DND-41 (cell line): ENCODE data around the gene MSH4.

Source experiments
- ATAC-seq: fragments of 200-7000 bp; cut with Tn5 transposase; 3 replicates; pipeline ENCODE4 v1.9.1; 2021; ENCODE audit warnings: low read depth; ENCODE audit not compliant: insufficient read depth
- DNase-seq: peaks from one replicate; pipeline ENCODE4 v3.0.0-alpha.2; 2020
- H2AFZ ChIP-seq: 2 replicates; pipeline ENCODE4 v1.6.0; 2012; ENCODE audit warnings: low read depth, low read length
- H3K27ac ChIP-seq: 2 replicates; pipeline ENCODE4 v1.5.1; 2012; ENCODE audit warnings: low read length, inconsistent platforms
- H3K27me3 ChIP-seq: fragments of 200-600 bp; sonication (generic); 2 replicates; pipeline ENCODE4 v1.6.0; 2012; ENCODE audit warnings: low read length, mild to moderate bottlenecking, inconsistent platforms; ENCODE audit not compliant: insufficient read depth, poor library complexity
- H3K36me3 ChIP-seq: 2 replicates; pipeline ENCODE4 v1.5.1; 2012; ENCODE audit warnings: low read length, inconsistent platforms; ENCODE audit not compliant: insufficient read depth
- H3K4me1 ChIP-seq: 2 replicates; pipeline ENCODE4 v1.5.1; 2012; ENCODE audit warnings: mild to moderate bottlenecking, low read length; ENCODE audit not compliant: insufficient read depth
- H3K4me2 ChIP-seq: 2 replicates; pipeline ENCODE4 v1.6.0; 2012; ENCODE audit warnings: mild to moderate bottlenecking, moderate library complexity, low read length, inconsistent platforms; ENCODE audit not compliant: insufficient read depth
- H3K4me3 ChIP-seq, 2 experiments: fragments of 200-600 bp in 1 of 2; shearing (Covaris generic) in 1 of 2; 2 replicates each; pipeline ENCODE4 v1.5.1; 2012 to 2016; ENCODE audit warnings: inconsistent platforms in 2 of 2, low read length in 2 of 2, mild to moderate bottlenecking in 2 of 2, low read depth in 1 of 2, moderate library complexity in 1 of 2
- H3K79me2 ChIP-seq: 2 replicates; pipeline ENCODE4 v1.6.0; 2012; ENCODE audit warnings: low read length, inconsistent platforms; ENCODE audit not compliant: insufficient read depth
- H3K9ac ChIP-seq: 2 replicates; pipeline ENCODE4 v1.6.0; 2012; ENCODE audit warnings: low read depth, mild to moderate bottlenecking, inconsistent platforms, low read length, moderate library complexity
- H3K9me3 ChIP-seq: 2 replicates; pipeline ENCODE4 v1.5.1; 2012; ENCODE audit warnings: low read length, moderate library complexity, mild to moderate bottlenecking, inconsistent platforms; ENCODE audit not compliant: insufficient read depth, severe bottlenecking
- H4K20me1 ChIP-seq: 2 replicates; pipeline ENCODE4 v1.6.0; 2012; ENCODE audit warnings: low read length; ENCODE audit not compliant: insufficient read depth
- CTCF ChIP-seq: IDR thresholded peaks from 2 replicates; pipeline ENCODE4 v1.5.1; 2012; ENCODE audit warnings: borderline replicate concordance, low read length, moderate library complexity, mild to moderate bottlenecking; ENCODE audit not compliant: poor library complexity, severe bottlenecking; ENCODE audit errors: extremely low read depth
- EZH2 ChIP-seq: IDR thresholded peaks from 3 replicates; pipeline ENCODE4 v1.6.1; 2012; ENCODE audit warnings: borderline replicate concordance, low read depth, mild to moderate bottlenecking, moderate library complexity, low read length, inconsistent platforms; ENCODE audit not compliant: severe bottlenecking

Gene MSH4

GRCh38 chr1:75785320-75785982 lies 11.2 kb upstream of the MSH4 start:
- ATAC-seq: peak; percentile 12

GRCh38 chr1:75785983-75786853 lies 10.5 kb upstream of the MSH4 start, which contains the start of gene RABGGTB:
Gene RABGGTB (plus strand): TSS chr1:75786256. CDS start chr1:75786272, 16 bp downstream.
- Histone ChIP-seq H3K9me3 (no peaks in the 10 kb centered on the region), H4K20me1 (peaks cover 42% of the 10 kb centered on the region), H3K79me2 (peaks cover 61% of the 10 kb centered on the region), H3K4me2 (peak within 1 kb of the TSS; percentile 87), H3K4me1 (peaks cover 58% of the 10 kb centered on the region), H3K27ac (peak within 1 kb of the TSS; percentile 88), H2AFZ (peak within 1 kb of the TSS; percentile 79), H3K36me3 (peaks cover 44% of the 10 kb centered on the region), H3K4me3 (peak within 1 kb of the TSS; percentile 98 to 100), H3K27me3 (no peaks in the 10 kb centered on the region), H3K9ac (peak within 1 kb of the TSS; percentile 93)
- ATAC-seq (peak; percentile 82), DNase-seq (peak; percentile 96)
- TF ChIP-seq CTCF (no peak), EZH2 (no peak)

More at GRCh38 chr1:75785320-75785982, 11.2 kb upstream of the MSH4 start:
- TF ChIP-seq CTCF (no peak), EZH2 (no peak)
- H3K4me2 ChIP-seq: peak overlapping the region; percentile 87
- H3K27ac ChIP-seq: peak overlapping the region; percentile 88
- H4K20me1 ChIP-seq: peaks cover 35% of the 10 kb centered on the region; the same call in 1 of the 2 replicates
- H2AFZ ChIP-seq: peak overlapping the region; percentile 79
- H3K36me3 ChIP-seq: peaks cover 36% of the 10 kb centered on the region
- no peak for DNase-seq
- H3K79me2 ChIP-seq: peaks cover 53% of the 10 kb centered on the region
- H3K4me3 ChIP-seq: peak overlapping the region; percentile 98 to 100; a peak in 3 of 4 replicates
- H3K27me3 ChIP-seq: no peaks in the 10 kb centered on the region
- peak overlapping the region; percentile 93 for H3K9ac ChIP-seq
- H3K9me3 ChIP-seq: no peaks in the 10 kb centered on the region
- peaks cover 50% of the 10 kb centered on the region for H3K4me1 ChIP-seq

- ATAC-seq (no peak), DNase-seq (no peak)
- Histone ChIP-seq H3K9ac (peak overlapping the region; percentile 93), H3K27me3 (no peaks in the 10 kb centered on the region), H3K9me3 (no peaks in the 10 kb centered on the region), H3K4me1 (peaks cover 62% of the 10 kb centered on the region), H3K4me3 (peak overlapping the region; percentile 98 to 100), H3K79me2 (peaks cover 69% of the 10 kb centered on the region), H4K20me1 (peaks cover 43% of the 10 kb centered on the region), H2AFZ (no peak overlapping the region), H3K27ac (peak overlapping the region; percentile 88), H3K36me3 (peaks cover 51% of the 10 kb centered on the region), H3K4me2 (peak overlapping the region; percentile 87)
- TF ChIP-seq CTCF (no peak), EZH2 (no peak)
Observed at GRCh38 chr1:75786901-75787493, 9.7 kb upstream of the MSH4 start.
